HEK293 (cell line): ENCODE results near the gene ACSM6.

Experiments used
- CTCF ChIA-PET: fragments of 350-600 bp; formaldehyde crosslinking; extraction: SDS; loops from one replicate; lab custom pipeline; 2021; ENCODE audit warnings: antibody characterized with exemption; lab: Yijun Ruan, JAX
- POLR2A ChIA-PET: fragments of 300-600 bp; formaldehyde crosslinking; extraction: SDS; loops from one replicate; lab custom pipeline; 2020; ENCODE audit warnings: antibody characterized with exemption, inconsistent platforms; lab: Yijun Ruan, JAX
- H3K27ac ChIP-seq: fragments of 200-500 bp; sonication (Bioruptor generic); 2 replicates; pipeline ENCODE4 v1.5.1; 2014; ENCODE audit warnings: low read depth, low read length, control low read depth, inconsistent platforms; ENCODE audit errors: extremely low read depth
- H3K36me3 ChIP-seq, 2 experiments: fragments of 200-500 bp in 1 of 2; sonication (Bioruptor generic) in 1 of 2; 1 replicate in 1 of 2; 2 replicates in 1 of 2; pipeline ENCODE4 v1.5.1; 2014 to 2017; ENCODE audit warnings: inconsistent platforms in 2 of 2, low read length in 2 of 2; ENCODE audit not compliant: control insufficient read depth in 2 of 2, insufficient read depth in 1 of 2
- H3K4me1 ChIP-seq: fragments of 200-500 bp; sonication (Bioruptor generic); 2 replicates; pipeline ENCODE4 v1.5.1; 2014; ENCODE audit warnings: mild to moderate bottlenecking, low read length, inconsistent platforms; ENCODE audit not compliant: control insufficient read depth, insufficient read depth
- H3K4me3 ChIP-seq: 2 replicates; pipeline ENCODE4 v1.5.1; 2011; ENCODE audit warnings: low read depth, mild to moderate bottlenecking, control low read depth, low read length, moderate library complexity
- H3K9me3 ChIP-seq: fragments of 200-500 bp; sonication (Bioruptor generic); 2 replicates; pipeline ENCODE4 v1.5.1; 2014; ENCODE audit warnings: low read depth, low read length, inconsistent platforms; ENCODE audit not compliant: control insufficient read depth, insufficient read depth
- GLIS1 ChIP-seq: fragments of 450-650 bp; formaldehyde crosslinking; IDR thresholded peaks from 2 replicates; pipeline ENCODE4 v1.5.1; 2016; ENCODE audit warnings: missing biosample characterization, missing genetic modification characterization
- GLIS2 ChIP-seq: fragments of 450-650 bp; formaldehyde crosslinking; IDR thresholded peaks from 2 replicates; pipeline ENCODE4 v1.5.1; 2016; ENCODE audit warnings: missing biosample characterization, missing genetic modification characterization
- OSR2 ChIP-seq: fragments of 450-650 bp; formaldehyde crosslinking; IDR thresholded peaks from 2 replicates; pipeline ENCODE4 v1.5.1; 2016; ENCODE audit warnings: missing biosample characterization, missing genetic modification characterization
- SP7 ChIP-seq: fragments of 450-650 bp; formaldehyde crosslinking; IDR thresholded peaks from 2 replicates; pipeline ENCODE4 v1.5.1; 2016; ENCODE audit warnings: missing biosample characterization, missing genetic modification characterization
- WT1 ChIP-seq: fragments of 450-650 bp; formaldehyde crosslinking; IDR thresholded peaks from 2 replicates; pipeline ENCODE4 v1.5.1; 2016; ENCODE audit warnings: missing biosample characterization, missing genetic modification characterization
- YY1 ChIP-seq: fragments of 450-650 bp; formaldehyde crosslinking; IDR thresholded peaks from 2 replicates; pipeline ENCODE4 v1.5.1; 2018; ENCODE audit warnings: missing biosample characterization, missing genetic modification characterization
- ZFP69B ChIP-seq: fragments of 450-650 bp; formaldehyde crosslinking; IDR thresholded peaks from 2 replicates; pipeline ENCODE4 v1.5.1; 2016; ENCODE audit warnings: missing biosample characterization, missing genetic modification characterization
- ZNF10 ChIP-seq: fragments of 450-650 bp; formaldehyde crosslinking; IDR thresholded peaks from 2 replicates; pipeline ENCODE4 v1.5.1; 2017; ENCODE audit warnings: missing biosample characterization, missing genetic modification characterization
- ZNF112 ChIP-seq: fragments of 450-650 bp; formaldehyde crosslinking; IDR thresholded peaks from 2 replicates; pipeline ENCODE4 v1.5.0; 2017; ENCODE audit warnings: missing biosample characterization, missing genetic modification characterization
- ZNF16 ChIP-seq: fragments of 450-650 bp; formaldehyde crosslinking; IDR thresholded peaks from 2 replicates; pipeline ENCODE4 v1.5.1; 2016; ENCODE audit warnings: low read depth, missing biosample characterization, missing genetic modification characterization
- ZNF394 ChIP-seq: fragments of 450-650 bp; formaldehyde crosslinking; IDR thresholded peaks from 2 replicates; pipeline ENCODE4 v1.5.1; 2016; ENCODE audit warnings: missing biosample characterization, missing genetic modification characterization, mild to moderate bottlenecking, moderate library complexity, borderline replicate concordance
- ZNF514 ChIP-seq: fragments of 450-650 bp; formaldehyde crosslinking; IDR thresholded peaks from 2 replicates; pipeline ENCODE4 v1.5.1; 2016; ENCODE audit warnings: missing biosample characterization, missing genetic modification characterization
- ZNF544 ChIP-seq: fragments of 450-650 bp; formaldehyde crosslinking; IDR thresholded peaks from 2 replicates; pipeline ENCODE4 v1.5.0; 2017; ENCODE audit warnings: missing biosample characterization, missing genetic modification characterization
- ZNF561 ChIP-seq: fragments of 450-650 bp; IDR thresholded peaks from 2 replicates; pipeline ENCODE4 v1.5.1; 2018; ENCODE audit warnings: missing biosample characterization, missing genetic modification characterization, borderline replicate concordance
- ZNF626 ChIP-seq: fragments of 450-650 bp; sonication (Bioruptor Pico); formaldehyde crosslinking; IDR thresholded peaks from 2 replicates; pipeline ENCODE4 v1.5.1; 2018; ENCODE audit warnings: missing biosample characterization, missing genetic modification characterization, inconsistent platforms
- ZNF707 ChIP-seq: fragments of 450-650 bp; formaldehyde crosslinking; IDR thresholded peaks from 2 replicates; pipeline ENCODE4 v1.5.1; 2016; ENCODE audit warnings: missing biosample characterization, missing genetic modification characterization
- ZNF76 ChIP-seq: fragments of 450-650 bp; formaldehyde crosslinking; IDR thresholded peaks from 2 replicates; pipeline ENCODE4; 2016; ENCODE audit warnings: low read depth, missing biosample characterization, missing genetic modification characterization, borderline replicate concordance
- ZNF777 ChIP-seq: fragments of 450-650 bp; formaldehyde crosslinking; IDR thresholded peaks from 2 replicates; pipeline ENCODE4 v1.5.1; 2017; ENCODE audit warnings: missing biosample characterization, missing genetic modification characterization, borderline replicate concordance
- ZXDB ChIP-seq: fragments of 450-650 bp; formaldehyde crosslinking; IDR thresholded peaks from 2 replicates; pipeline ENCODE4 v1.5.1; 2016; ENCODE audit warnings: missing biosample characterization, missing genetic modification characterization
- TF ChIP-seq, protein P1 (sequence below): fragments of 450-650 bp; formaldehyde crosslinking; IDR thresholded peaks from 2 replicates; pipeline ENCODE4 v1.5.1; 2016; ENCODE audit warnings: missing biosample characterization, missing genetic modification characterization
- TF ChIP-seq, protein P2 (sequence below): fragments of 450-650 bp; formaldehyde crosslinking; IDR thresholded peaks from 2 replicates; pipeline ENCODE4 v1.5.1; 2016; ENCODE audit warnings: missing biosample characterization, missing genetic modification characterization
- TF ChIP-seq, protein P3 (sequence below): fragments of 450-650 bp; formaldehyde crosslinking; IDR thresholded peaks from 2 replicates; pipeline ENCODE4 v1.5.1; 2016; ENCODE audit warnings: missing biosample characterization, missing genetic modification characterization, low read depth
- TF ChIP-seq, protein P4 (sequence below): fragments of 450-650 bp; formaldehyde crosslinking; IDR thresholded peaks from 2 replicates; pipeline ENCODE4 v1.5.1; 2016; ENCODE audit warnings: missing biosample characterization, missing genetic modification characterization

ACSM6 gene

DNA sequence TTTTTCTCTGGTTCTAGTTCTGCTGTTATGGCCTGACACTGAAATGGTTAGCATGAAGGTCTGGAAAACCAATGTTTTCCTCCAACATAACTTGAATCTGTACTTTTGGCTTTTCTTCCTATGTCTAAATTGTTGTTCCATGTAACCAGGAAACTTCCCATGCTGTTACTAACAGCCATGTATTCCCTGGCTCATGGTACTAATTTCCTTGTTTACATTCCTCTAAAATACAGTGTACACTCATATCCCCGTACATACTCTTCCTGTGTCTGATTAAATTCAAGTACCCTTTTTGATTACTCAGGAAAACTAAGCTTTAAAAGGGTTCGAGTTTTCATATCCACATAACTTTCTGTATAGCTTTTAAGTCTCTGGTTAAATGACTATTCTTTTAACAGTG is 12.3 kb upstream of the ACSM6 start:
- ChIA-PET CTCF (interaction anchor here (0.6 to 3.7 kb wide), 7 partner anchors 9 to 861 kb away, joined by 3 to 15 read pairs (median 4); no protein-coding TSS in a partner anchor), POLR2A (no interaction called here)
- H3K36me3 ChIP-seq, result no peaks in the 10 kb centered on the region
- no peaks in the 10 kb centered on the region for H3K9me3 ChIP-seq
- no peak overlapping the region for H3K4me3 ChIP-seq
- no peaks in the 10 kb centered on the region for H3K4me1 ChIP-seq
- TF ChIP-seq ZNF707 (tag by site-specific recombination) (peak; percentile 30; the same call in 1 of the 2 replicates), ZNF514 (no peak)
- H3K27ac ChIP-seq, result no peak overlapping the region

DNA sequence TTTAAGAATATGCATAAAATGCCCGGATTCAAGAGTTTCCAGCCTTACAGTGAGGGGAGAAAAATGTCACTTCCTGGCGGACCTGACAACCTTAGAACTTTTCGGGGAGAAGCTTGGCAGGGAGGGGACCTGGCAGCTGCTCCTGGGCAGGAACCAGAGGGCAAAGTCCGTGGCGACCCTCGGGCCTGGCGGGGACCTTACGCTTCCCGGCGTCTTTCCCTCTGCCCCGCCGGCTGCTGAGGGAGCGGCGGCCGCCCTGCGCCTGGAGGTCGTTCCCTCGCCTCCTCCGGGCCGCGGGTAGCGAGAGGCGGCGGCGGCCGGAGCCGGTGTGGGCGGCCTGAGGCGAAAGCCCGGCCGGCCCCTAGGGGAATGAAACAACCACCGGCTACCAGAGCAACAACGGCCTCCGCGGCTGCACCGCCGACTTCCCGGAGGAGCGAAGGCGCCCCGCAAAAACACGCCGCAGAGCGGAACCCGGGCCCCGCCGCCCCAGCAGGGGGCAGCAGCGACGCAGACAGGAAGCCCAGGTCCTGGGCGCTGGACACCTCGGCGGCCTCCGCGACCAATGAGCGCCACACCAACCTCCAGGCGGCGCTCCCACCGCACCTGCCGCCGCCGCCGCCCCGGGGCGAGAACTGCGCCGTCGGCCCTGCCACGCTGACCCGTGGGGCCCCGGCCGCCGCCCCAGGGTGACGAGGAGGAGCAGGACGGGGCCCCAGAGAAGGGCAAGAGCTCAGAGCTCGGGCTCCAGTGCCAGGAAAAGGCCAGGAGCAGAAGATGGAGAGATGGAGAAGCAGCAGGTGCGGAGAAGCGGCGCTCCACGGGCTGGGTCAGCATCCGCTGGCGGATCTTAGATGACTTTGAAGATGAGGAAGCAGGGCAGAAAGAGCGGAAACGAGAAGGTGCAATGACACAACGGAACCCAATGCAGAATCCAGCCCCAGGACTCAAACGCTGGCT is 10.5 kb upstream of the ACSM6 start:
- POLR2A ChIA-PET, result interaction anchor here (0.6 kb wide), 1 partner anchor 638 kb away, joined by 3 read pairs; the partner anchor contains the start of gene HELLS
- no peaks in the 10 kb centered on the region for H3K4me1 ChIP-seq
- H3K4me3 ChIP-seq, result peak overlapping the region; percentile 64
- no peaks in the 10 kb centered on the region for H3K9me3 ChIP-seq
- peak overlapping the region; percentile 68; the same call in 1 of the 2 replicates for H3K27ac ChIP-seq
- CTCF ChIA-PET, result interaction anchor here (0.6 to 3.7 kb wide), 22 partner anchors 9 to 557 kb away, joined by 3 to 15 read pairs (median 4); no protein-coding TSS in a partner anchor
- H3K36me3 ChIP-seq, result no peaks in the 10 kb centered on the region
- peak; percentile 34; the same call in 1 of the 2 replicates for TF ChIP-seq OSR2 (tag by site-specific recombination)
- TF ChIP-seq GLIS1 (tag by site-specific recombination), result peak; percentile 50; the same call in 1 of the 2 replicates
- TF ChIP-seq, protein P1, sequence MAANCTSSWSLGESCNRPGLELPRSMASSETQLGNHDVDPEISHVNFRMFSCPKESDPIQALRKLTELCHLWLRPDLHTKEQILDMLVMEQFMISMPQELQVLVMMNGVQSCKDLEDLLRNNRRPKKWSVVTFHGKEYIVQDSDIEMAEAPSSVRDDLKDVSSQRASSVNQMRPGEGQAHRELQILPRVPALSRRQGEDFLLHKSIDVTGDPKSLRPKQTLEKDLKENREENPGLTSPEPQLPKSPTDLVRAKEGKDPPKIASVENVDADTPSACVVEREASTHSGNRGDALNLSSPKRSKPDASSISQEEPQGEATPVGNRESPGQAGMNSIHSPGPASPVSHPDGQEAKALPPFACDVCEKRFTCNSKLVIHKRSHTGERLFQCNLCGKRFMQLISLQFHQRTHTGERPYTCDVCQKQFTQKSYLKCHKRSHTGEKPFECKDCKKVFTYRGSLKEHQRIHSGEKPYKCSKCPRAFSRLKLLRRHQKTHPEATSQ (tag by site-specific recombination), result no peak
- peak; percentile 99 for TF ChIP-seq ZNF394 (tag by site-specific recombination)
- TF ChIP-seq ZNF112 (tag by site-specific recombination), result no peak
- TF ChIP-seq, protein P2, sequence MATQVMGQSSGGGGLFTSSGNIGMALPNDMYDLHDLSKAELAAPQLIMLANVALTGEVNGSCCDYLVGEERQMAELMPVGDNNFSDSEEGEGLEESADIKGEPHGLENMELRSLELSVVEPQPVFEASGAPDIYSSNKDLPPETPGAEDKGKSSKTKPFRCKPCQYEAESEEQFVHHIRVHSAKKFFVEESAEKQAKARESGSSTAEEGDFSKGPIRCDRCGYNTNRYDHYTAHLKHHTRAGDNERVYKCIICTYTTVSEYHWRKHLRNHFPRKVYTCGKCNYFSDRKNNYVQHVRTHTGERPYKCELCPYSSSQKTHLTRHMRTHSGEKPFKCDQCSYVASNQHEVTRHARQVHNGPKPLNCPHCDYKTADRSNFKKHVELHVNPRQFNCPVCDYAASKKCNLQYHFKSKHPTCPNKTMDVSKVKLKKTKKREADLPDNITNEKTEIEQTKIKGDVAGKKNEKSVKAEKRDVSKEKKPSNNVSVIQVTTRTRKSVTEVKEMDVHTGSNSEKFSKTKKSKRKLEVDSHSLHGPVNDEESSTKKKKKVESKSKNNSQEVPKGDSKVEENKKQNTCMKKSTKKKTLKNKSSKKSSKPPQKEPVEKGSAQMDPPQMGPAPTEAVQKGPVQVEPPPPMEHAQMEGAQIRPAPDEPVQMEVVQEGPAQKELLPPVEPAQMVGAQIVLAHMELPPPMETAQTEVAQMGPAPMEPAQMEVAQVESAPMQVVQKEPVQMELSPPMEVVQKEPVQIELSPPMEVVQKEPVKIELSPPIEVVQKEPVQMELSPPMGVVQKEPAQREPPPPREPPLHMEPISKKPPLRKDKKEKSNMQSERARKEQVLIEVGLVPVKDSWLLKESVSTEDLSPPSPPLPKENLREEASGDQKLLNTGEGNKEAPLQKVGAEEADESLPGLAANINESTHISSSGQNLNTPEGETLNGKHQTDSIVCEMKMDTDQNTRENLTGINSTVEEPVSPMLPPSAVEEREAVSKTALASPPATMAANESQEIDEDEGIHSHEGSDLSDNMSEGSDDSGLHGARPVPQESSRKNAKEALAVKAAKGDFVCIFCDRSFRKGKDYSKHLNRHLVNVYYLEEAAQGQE, result peak; percentile 25; the same call in 1 of the 2 replicates
- TF ChIP-seq, protein P3, sequence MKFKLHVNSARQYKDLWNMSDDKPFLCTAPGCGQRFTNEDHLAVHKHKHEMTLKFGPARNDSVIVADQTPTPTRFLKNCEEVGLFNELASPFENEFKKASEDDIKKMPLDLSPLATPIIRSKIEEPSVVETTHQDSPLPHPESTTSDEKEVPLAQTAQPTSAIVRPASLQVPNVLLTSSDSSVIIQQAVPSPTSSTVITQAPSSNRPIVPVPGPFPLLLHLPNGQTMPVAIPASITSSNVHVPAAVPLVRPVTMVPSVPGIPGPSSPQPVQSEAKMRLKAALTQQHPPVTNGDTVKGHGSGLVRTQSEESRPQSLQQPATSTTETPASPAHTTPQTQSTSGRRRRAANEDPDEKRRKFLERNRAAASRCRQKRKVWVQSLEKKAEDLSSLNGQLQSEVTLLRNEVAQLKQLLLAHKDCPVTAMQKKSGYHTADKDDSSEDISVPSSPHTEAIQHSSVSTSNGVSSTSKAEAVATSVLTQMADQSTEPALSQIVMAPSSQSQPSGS, result no peak
- TF ChIP-seq GLIS2 (tag by site-specific recombination), result peak; percentile 77
- TF ChIP-seq, protein P4, sequence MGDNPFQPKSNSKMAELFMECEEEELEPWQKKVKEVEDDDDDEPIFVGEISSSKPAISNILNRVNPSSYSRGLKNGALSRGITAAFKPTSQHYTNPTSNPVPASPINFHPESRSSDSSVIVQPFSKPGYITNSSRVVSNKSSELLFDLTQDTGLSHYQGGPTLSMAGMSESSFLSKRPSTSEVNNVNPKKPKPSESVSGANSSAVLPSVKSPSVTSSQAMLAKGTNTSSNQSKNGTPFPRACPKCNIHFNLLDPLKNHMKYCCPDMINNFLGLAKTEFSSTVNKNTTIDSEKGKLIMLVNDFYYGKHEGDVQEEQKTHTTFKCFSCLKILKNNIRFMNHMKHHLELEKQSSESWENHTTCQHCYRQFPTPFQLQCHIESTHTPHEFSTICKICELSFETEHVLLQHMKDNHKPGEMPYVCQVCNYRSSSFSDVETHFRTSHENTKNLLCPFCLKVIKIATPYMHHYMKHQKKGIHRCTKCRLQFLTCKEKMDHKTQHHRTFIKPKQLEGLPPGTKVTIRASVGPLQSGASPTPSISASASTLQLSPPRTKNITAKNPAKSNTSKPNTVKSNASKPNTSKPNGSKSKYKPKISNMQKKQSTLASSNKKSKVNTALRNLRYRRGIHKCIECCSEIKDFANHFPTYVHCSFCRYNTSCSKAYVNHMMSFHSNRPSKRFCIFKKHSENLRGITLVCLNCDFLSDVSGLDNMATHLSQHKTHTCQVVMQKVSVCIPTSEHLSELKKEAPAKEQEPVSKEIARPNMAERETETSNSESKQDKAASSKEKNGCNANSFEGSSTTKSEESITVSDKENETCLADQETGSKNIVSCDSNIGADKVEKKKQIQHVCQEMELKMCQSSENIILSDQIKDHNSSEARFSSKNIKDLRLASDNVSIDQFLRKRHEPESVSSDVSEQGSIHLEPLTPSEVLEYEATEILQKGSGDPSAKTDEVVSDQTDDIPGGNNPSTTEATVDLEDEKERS (tag by site-specific recombination), result no peak
- TF ChIP-seq WT1 (tag by site-specific recombination), result no peak
- no peak for TF ChIP-seq ZNF16 (tag by site-specific recombination)
- TF ChIP-seq ZFP69B, result peak; percentile 53; the same call in 1 of the 2 replicates
- peak; percentile 59; the same call in 1 of the 2 replicates for TF ChIP-seq YY1 (tag by site-specific recombination)
- TF ChIP-seq ZNF10 (tag by site-specific recombination), result peak; percentile 46; the same call in 1 of the 2 replicates
- TF ChIP-seq ZNF544, result no peak
- TF ChIP-seq ZNF76, result peak; percentile 29; the same call in 1 of the 2 replicates
- TF ChIP-seq ZXDB (tag by site-specific recombination), result peak; percentile 70; the same call in 1 of the 2 replicates
- TF ChIP-seq SP7 (tag by site-specific recombination), result peak; percentile 70
- TF ChIP-seq ZNF626 (tag by site-specific recombination), result peak; percentile 64; the same call in 1 of the 2 replicates
- TF ChIP-seq ZNF561 (tag by site-specific recombination), result peak; percentile 95; the same call in 1 of the 2 replicates
- peak; percentile 97 for TF ChIP-seq ZNF777 (tag by site-specific recombination)
